HepG2 (cell line): ENCODE results near the gene SEPTIN10. TPM values are rescaled to one million over a fixed set of nuclear protein-coding genes. Genes with fewer than 3 reads are reported as not detected.

Experiments
- ATAC-seq: fragments of 200-7000 bp; cut with Tn5 transposase; 3 replicates; pipeline ENCODE4 v1.9.1; 2020; ENCODE audit warnings: mild to moderate bottlenecking, moderate library complexity
- BruUV-seq: library from RNA; stranded (reverse); fragments of 400-500 nt; replicated peaks from 2 replicates; lab custom pipeline; 2021; lab: Mats Ljungman, UMichigan
- CTCF ChIA-PET: fragments of 300-600 bp; formaldehyde crosslinking; extraction: SDS; loops from one replicate; lab custom pipeline; 2021; ENCODE audit warnings: low total read pairs, inconsistent platforms, low intra/inter-chr PET ratio; lab: Yijun Ruan, JAX
- POLR2A ChIA-PET: fragments of 350-600 bp; sonication (Branson Sonifier 250); formaldehyde crosslinking; loops from one replicate; lab custom pipeline; 2020; ENCODE audit warnings: antibody characterized with exemption, inconsistent platforms; lab: Yijun Ruan, JAX
- DNase-seq: peaks from one replicate; pipeline ENCODE4 v3.0.0-alpha.2; 2015; ENCODE audit warnings: low spot score
- FAIRE-seq: peaks from 3 replicates; lab custom pipeline; 2011; peaks lifted over from hg19 to GRCh38; lab: Jason Lieb, UNC
- H2AFZ ChIP-seq: one replicate; pipeline ENCODE4 v1.6.1; 2011; ENCODE audit warnings: low read length, inconsistent platforms
- H3K27ac ChIP-seq: fragments of 300-600 bp; 3 replicates; pipeline ENCODE4 v1.8.0; 2011; ENCODE audit warnings: mixed run types, mild to moderate bottlenecking, mixed read lengths, low read length, inconsistent platforms; ENCODE audit not compliant: insufficient read depth; ENCODE audit errors: extremely low read length
- H3K27me3 ChIP-seq, 2 experiments: fragments of 200-600 bp in 1 of 2; 2 replicates in 1 of 2; 3 replicates in 1 of 2; pipeline versions ENCODE4 v1.6.0 to v1.8.0; 2011; ENCODE audit warnings: low read length in 2 of 2, mild to moderate bottlenecking in 2 of 2, moderate library complexity in 2 of 2, inconsistent platforms in 1 of 2; ENCODE audit not compliant: insufficient read depth in 2 of 2, control insufficient read depth in 1 of 2
- H3K36me3 ChIP-seq, 2 experiments: fragments of 200-600 bp in 1 of 2; replicated peaks in 1 of 2; 2 replicates in 1 of 2; 3 replicates in 1 of 2; pipeline versions ENCODE4 v1.5.1 to v1.8.0; 2011; ENCODE audit warnings: low read length in 2 of 2, inconsistent platforms in 1 of 2; ENCODE audit not compliant: insufficient read depth in 2 of 2, control insufficient read depth in 1 of 2
- H3K4me1 ChIP-seq: 2 replicates; pipeline ENCODE4 v1.5.1; 2012; ENCODE audit warnings: low read length, inconsistent platforms; ENCODE audit not compliant: insufficient read depth
- H3K4me2 ChIP-seq: 2 replicates; pipeline ENCODE4 v1.6.0; 2011; ENCODE audit warnings: low read depth, low read length, inconsistent platforms
- H3K4me3 ChIP-seq, 3 experiments: fragments of 200-600 bp in 1 of 3; sonication (generic), shearing (Covaris generic) in 1 of 3; replicated peaks in 1 of 3; 2 replicates each; pipeline ENCODE4 v1.5.1; 2011 to 2016; ENCODE audit warnings: low read length in 3 of 3, inconsistent platforms in 2 of 3, low read depth in 2 of 3, mild to moderate bottlenecking in 2 of 3, control low read depth in 1 of 3, mixed read lengths in 1 of 3; ENCODE audit not compliant: insufficient read depth in 1 of 3
- H3K79me2 ChIP-seq: one replicate; pipeline ENCODE4 v1.6.1; 2011; ENCODE audit warnings: low read length, inconsistent platforms; ENCODE audit not compliant: insufficient read depth
- H3K9ac ChIP-seq: 2 replicates; pipeline ENCODE4 v1.6.0; 2011; ENCODE audit warnings: mild to moderate bottlenecking, low read depth, low read length, inconsistent platforms; ENCODE audit not compliant: insufficient read depth
- H3K9me3 ChIP-seq: 2 replicates; pipeline ENCODE4 v1.5.1; 2012; ENCODE audit warnings: mild to moderate bottlenecking, low read length
- H4K20me1 ChIP-seq: 2 replicates; pipeline ENCODE4 v1.6.0; 2011; ENCODE audit warnings: inconsistent platforms, mild to moderate bottlenecking, low read length, moderate library complexity; ENCODE audit not compliant: insufficient read depth
- DMAP1 ChIP-seq: IDR thresholded peaks from 2 replicates; pipeline ENCODE4 v1.6.1; 2016
- ESRRA ChIP-seq: sonication (generic); formaldehyde crosslinking; IDR thresholded peaks from 2 replicates; pipeline ENCODE4 v1.5.1; 2020; ENCODE audit warnings: mild to moderate bottlenecking, low read depth, missing genetic modification reagents
- JDP2 ChIP-seq: sonication (generic); formaldehyde crosslinking; IDR thresholded peaks from 2 replicates; pipeline ENCODE4 v1.8.1; 2022; ENCODE audit warnings: missing genetic modification reagents, borderline replicate concordance
- MAFF ChIP-seq: IDR thresholded peaks from 2 replicates; pipeline ENCODE4 v1.6.1; 2011; ENCODE audit warnings: low read depth, low read length, improper control_type of control experiment
- NFATC3 ChIP-seq: sonication (generic); formaldehyde crosslinking; IDR thresholded peaks from 2 replicates; pipeline ENCODE4 v1.5.1; 2020; ENCODE audit warnings: mild to moderate bottlenecking, missing genetic modification reagents
- RBFOX2 ChIP-seq: fragments of 200-400 bp; formaldehyde crosslinking; IDR thresholded peaks from 2 replicates; pipeline ENCODE4 v1.6.1; 2017; ENCODE audit warnings: low read depth, mild to moderate bottlenecking, low read length
- RFX3 ChIP-seq: IDR thresholded peaks from 2 replicates; pipeline ENCODE4 v1.6.1; 2016; ENCODE audit warnings: missing biosample characterization, missing genetic modification reagents
- SAP130 ChIP-seq: IDR thresholded peaks from 2 replicates; pipeline ENCODE4 v1.6.1; 2016; ENCODE audit warnings: low read depth
- STAG1 ChIP-seq: sonication (generic); formaldehyde crosslinking; IDR thresholded peaks from 2 replicates; pipeline ENCODE4 v1.4.0; 2020; ENCODE audit warnings: missing genetic modification reagents
- ZFAT ChIP-seq: sonication (generic); formaldehyde crosslinking; conservative IDR thresholded peaks from 2 replicates; pipeline ENCODE4 v1.8.1; 2023; ENCODE audit warnings: missing genetic modification reagents, inconsistent platforms
- ZNF180 ChIP-seq: sonication (generic); formaldehyde crosslinking; IDR thresholded peaks from 2 replicates; pipeline ENCODE4 v1.4.0; 2020; ENCODE audit warnings: low read depth, missing genetic modification reagents, borderline replicate concordance
- ZNF678 ChIP-seq: sonication (generic); formaldehyde crosslinking; IDR thresholded peaks from 2 replicates; pipeline ENCODE4 v1.4.0; 2020; ENCODE audit warnings: mild to moderate bottlenecking, missing genetic modification reagents
- WGBS: methylation state at CpG from one replicate; pipeline ENCODE4 v1.1.6; 2017; ENCODE audit warnings: low lambda C conversion rate; 5-methylcytosine and 5-hydroxymethylcytosine counted together
- in situ Hi-C: cut with HindIII; loops from 2 replicates; pipeline ENCODE4 v1.10.0; 2017; ENCODE audit warnings: low pct_unique_long_range_greater_than_20kb; ENCODE audit not compliant: extremely low pct_ligation_motif_present
- intact Hi-C: fragments of 100-400 bp; cut with micrococcal nuclease; formaldehyde crosslinking; loops from one replicate; pipeline ENCODE4 v1.10.0; 2022; ENCODE audit not compliant: unreplicated experiment
- polyA plus RNA-seq, 8 experiments: library from polyadenylated mRNA; depleted of rRNA in 3 of 8; stranded (reverse) in 7 of 8; unstranded in 1 of 8; fragments of >200 nt; fragmentation: Illumina TruSeq in 4 of 8; extraction: Trizol in 4 of 8; gene quantifications; 2 replicates each; pipeline versions ENCODE4 v1.2.1 to v1.2.3, GENCODE V29; 2011 to 2016; ENCODE audit warnings: low read depth in 4 of 8, missing spikeins in 1 of 8, mixed read lengths in 1 of 8; ENCODE audit not compliant: insufficient read depth in 1 of 8
- total RNA-seq, 5 experiments: library from RNA; depleted of rRNA; stranded (reverse); fragments of >200 nt; fragmentation: Illumina TruSeq; extraction: Trizol; gene quantifications; 2 replicates each; pipeline ENCODE4 v1.2.3, GENCODE V29; 2016; ENCODE audit warnings: low read depth in 1 of 5
- TF ChIP-seq, protein P1 (sequence below): sonication (generic); formaldehyde crosslinking; IDR thresholded peaks from 2 replicates; pipeline ENCODE4 v1.5.1; 2020; ENCODE audit warnings: missing genetic modification reagents, mild to moderate bottlenecking, borderline replicate concordance
- TF ChIP-seq, protein P2 (sequence below): sonication (generic); formaldehyde crosslinking; IDR thresholded peaks from 2 replicates; pipeline ENCODE4 v1.5.0; 2020; ENCODE audit warnings: mild to moderate bottlenecking, missing genetic modification reagents
- TF ChIP-seq, protein P3 (sequence below): sonication (generic); formaldehyde crosslinking; IDR thresholded peaks from 2 replicates; pipeline ENCODE4 v1.8.1; 2023; ENCODE audit warnings: mild to moderate bottlenecking, moderate library complexity, missing genetic modification reagents
- TF ChIP-seq, protein P4 (sequence below): sonication (generic); formaldehyde crosslinking; IDR thresholded peaks from 2 replicates; pipeline ENCODE4 v1.4.0; 2020; ENCODE audit warnings: missing genetic modification reagents

Gene SEPTIN10
- total and polyA plus RNA-seq, 2 of the 13 experiments (the other 11 are each of a cell fraction or from before 2014, with no cell fraction given) = 45.8 to 67.5 TPM

DNA sequence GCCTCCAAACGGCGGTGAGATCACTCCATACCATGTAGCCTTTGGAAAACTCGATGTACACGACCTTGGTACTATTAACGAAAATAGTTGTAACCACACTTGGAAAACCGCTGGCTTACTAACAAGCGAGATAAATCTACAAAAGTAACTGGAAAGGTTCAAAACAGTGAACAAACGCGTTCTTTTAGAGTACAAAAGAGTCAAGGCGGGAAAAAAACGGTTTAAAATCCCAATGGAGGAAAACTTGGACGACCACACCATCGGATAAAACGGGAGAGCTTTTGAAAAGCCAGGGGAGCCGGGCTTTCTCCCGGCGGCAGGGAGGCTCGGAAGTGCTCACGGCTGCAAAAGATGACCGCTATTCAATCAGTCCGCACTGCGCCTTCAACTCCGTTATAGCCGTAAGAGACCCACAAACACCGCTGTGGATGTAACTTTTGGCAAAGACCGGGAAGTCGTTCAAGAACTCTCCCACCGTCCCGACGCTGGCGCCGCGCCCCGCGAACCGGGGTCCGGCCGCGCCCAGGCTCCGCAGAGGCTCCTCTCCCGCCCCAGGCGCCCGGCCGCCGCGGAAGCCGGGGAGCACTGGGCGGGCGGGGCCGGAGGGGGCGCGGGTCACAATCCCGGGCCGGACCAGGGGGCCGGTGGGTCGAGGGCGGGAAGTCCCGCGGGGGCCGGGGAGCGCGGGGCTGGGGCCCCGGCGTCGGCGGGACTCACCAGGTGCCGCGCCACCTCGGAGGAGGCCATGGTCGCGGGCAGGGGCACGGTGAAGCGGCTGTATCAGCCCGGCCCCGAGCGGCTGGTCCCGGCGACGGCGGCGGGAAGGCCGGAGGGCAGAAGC lies 465 bp downstream of the SEPTIN10 start (continued):
- TF ChIP-seq ZNF678 (CRISPR knock-in tag) (no peak; the same call in 1 of the 2 replicates), MAFF (no peak), DMAP1 (CRISPR knock-in tag) (peak; percentile 34; the same call in 1 of the 2 replicates), JDP2 (CRISPR knock-in tag) (no peak), RFX3 (CRISPR knock-in tag) (no peak), ZFAT (CRISPR knock-in tag) (0 out of 2 replicates have a peak, but pooled peaks have one; percentile 22), ESRRA (CRISPR knock-in tag) (no peak)
- TF ChIP-seq, protein P1, sequence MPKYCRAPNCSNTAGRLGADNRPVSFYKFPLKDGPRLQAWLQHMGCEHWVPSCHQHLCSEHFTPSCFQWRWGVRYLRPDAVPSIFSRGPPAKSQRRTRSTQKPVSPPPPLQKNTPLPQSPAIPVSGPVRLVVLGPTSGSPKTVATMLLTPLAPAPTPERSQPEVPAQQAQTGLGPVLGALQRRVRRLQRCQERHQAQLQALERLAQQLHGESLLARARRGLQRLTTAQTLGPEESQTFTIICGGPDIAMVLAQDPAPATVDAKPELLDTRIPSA (CRISPR knock-in tag) = peak; percentile 88; the same call in 1 of the 2 replicates
- TF ChIP-seq, all 625 proteins: peak for 61

DNA sequence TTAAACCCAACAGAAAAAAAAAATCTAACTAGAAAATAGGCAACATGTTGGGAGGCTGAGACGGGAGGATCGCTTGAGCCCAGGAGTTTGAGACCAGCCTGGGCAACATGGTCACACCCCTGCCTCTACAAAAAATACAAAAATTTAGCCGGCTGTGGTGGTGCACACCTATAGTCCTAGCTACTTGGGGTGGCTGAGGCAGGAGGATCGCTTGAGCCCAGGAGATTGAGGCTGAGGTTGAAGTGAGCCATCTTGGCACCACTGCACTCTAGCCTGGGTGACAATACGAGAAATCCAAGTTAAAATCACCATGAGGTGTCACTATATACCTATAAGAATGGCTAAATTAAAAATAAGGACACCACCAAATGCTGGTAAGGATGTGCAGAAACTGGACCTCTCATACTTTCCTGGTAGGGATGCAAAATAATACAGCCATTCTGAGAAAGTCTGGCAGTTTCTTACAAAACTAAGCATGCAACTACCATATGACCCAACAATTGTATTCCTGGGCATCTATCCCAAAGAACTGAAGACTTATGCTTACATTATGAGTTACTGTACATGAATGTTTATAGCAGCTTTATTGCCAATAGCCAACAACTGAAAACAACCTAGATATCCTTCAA lies 2.2 kb downstream of the SEPTIN10 start:
- peaks cover 21% of the 10 kb centered on the region for H4K20me1 ChIP-seq
- H3K9me3 ChIP-seq = no peaks in the 10 kb centered on the region
- in situ Hi-C loops = no loop called here
- peaks cover 92% of the 10 kb centered on the region for H3K79me2 ChIP-seq
- H2AFZ ChIP-seq = no peak overlapping the region
- WGBS = 77% methylated on average over 5 of the region's 5 CpGs
- H3K4me3 ChIP-seq = peak overlapping the region; percentile 78 to 100 (median 94)
- H3K27me3 ChIP-seq = no peaks in the 10 kb centered on the region; a peak in 1 of 5 replicates
- intact Hi-C loops = loop anchor here (2.0 kb wide), 1 partner anchor 51 kb away; no protein-coding TSS in a partner anchor
- peaks cover 0 to 2% of the 10 kb centered on the region in 2 experiments; a peak in 1 of 5 replicates for H3K36me3 ChIP-seq
- peak overlapping the region; percentile 77 for H3K4me2 ChIP-seq
- ATAC-seq = no peak
- ChIA-PET POLR2A (interaction anchor here (1.6 to 5.1 kb wide), 2 partner anchors 33 to 102 kb away, joined by 8 to 31 read pairs; no protein-coding TSS in a partner anchor), CTCF (interaction anchor here (0.7 to 2.8 kb wide), 4 partner anchors 51 to 125 kb away, joined by 3 to 10 read pairs (median 5); no protein-coding TSS in a partner anchor)
- peak; percentile 35 for DNase-seq
- peak overlapping the region; percentile 93 for H3K9ac ChIP-seq
- H3K4me1 ChIP-seq = peaks cover 49% of the 10 kb centered on the region
- no TSS peak for BruUV-seq
- no peak overlapping the region for H3K27ac ChIP-seq
- FAIRE-seq = no peak
- TF ChIP-seq, protein P2, sequence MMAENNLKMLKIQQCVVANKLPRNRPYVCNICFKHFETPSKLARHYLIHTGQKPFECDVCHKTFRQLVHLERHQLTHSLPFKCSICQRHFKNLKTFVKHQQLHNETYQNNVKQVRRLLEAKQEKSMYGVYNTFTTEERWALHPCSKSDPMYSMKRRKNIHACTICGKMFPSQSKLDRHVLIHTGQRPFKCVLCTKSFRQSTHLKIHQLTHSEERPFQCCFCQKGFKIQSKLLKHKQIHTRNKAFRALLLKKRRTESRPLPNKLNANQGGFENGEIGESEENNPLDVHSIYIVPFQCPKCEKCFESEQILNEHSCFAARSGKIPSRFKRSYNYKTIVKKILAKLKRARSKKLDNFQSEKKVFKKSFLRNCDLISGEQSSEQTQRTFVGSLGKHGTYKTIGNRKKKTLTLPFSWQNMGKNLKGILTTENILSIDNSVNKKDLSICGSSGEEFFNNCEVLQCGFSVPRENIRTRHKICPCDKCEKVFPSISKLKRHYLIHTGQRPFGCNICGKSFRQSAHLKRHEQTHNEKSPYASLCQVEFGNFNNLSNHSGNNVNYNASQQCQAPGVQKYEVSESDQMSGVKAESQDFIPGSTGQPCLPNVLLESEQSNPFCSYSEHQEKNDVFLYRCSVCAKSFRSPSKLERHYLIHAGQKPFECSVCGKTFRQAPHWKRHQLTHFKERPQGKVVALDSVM (CRISPR knock-in tag) = peak; percentile 90
- no peak for TF ChIP-seq ZNF180 (CRISPR knock-in tag)
- 0 out of 2 replicates have a peak, but pooled peaks have one; percentile 25 for TF ChIP-seq RBFOX2
- TF ChIP-seq, protein P3, sequence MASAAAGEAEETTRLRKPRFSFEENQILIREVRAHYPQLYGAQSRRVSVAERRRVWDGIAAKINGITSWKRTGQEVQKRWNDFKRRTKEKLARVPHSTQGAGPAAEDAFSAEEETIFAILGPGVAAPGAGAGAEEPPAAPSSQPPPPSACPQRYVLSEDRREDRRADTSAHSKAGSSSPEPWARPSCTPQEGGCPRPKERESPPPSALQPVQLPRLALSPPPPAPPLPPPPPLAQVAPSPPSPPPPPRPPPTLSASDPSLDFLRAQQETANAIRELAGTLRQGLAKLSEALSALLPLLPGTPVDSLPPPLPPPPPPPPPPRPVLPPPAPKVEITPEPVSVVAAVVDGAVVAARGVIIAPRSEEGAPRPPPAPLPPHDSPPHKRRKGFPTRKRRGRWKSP = no peak
- TF ChIP-seq, protein P4, sequence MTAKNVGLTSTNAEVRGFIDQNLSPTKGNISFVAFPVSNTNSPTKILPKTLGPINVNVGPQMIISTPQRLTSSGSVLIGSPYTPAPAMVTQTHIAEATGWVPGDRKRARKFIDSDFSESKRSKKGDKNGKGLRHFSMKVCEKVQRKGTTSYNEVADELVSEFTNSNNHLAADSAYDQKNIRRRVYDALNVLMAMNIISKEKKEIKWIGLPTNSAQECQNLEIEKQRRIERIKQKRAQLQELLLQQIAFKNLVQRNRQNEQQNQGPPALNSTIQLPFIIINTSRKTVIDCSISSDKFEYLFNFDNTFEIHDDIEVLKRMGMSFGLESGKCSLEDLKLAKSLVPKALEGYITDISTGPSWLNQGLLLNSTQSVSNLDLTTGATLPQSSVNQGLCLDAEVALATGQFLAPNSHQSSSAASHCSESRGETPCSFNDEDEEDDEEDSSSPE (CRISPR knock-in tag) = 0 out of 2 replicates have a peak, but pooled peaks have one; percentile 33
- TF ChIP-seq SAP130 (CRISPR knock-in tag) = peak; percentile 20; the same call in 1 of the 2 replicates
- no peak for TF ChIP-seq NFATC3 (CRISPR knock-in tag)
- peak; percentile 75 for TF ChIP-seq STAG1
